GM19467 (cell line): Measurements from ENCODE around the gene SETD1B.
A peak's percentile ranks its signal among the peaks of the same experiment; 100 is the strongest.
"Not testable (repeated sequence)": the region's sequence is repeated elsewhere in the genome, so short reads cannot be mapped to it uniquely, and the experiment has no call there.

Source experiments
- ATAC-seq: cut with Tn5 transposase; IDR thresholded peaks from one replicate; pipeline ENCODE4 v1.9.1; 2021; ENCODE audit warnings: mild to moderate bottlenecking, moderate library complexity; ENCODE audit not compliant: unreplicated experiment

SETD1B gene

DNA sequence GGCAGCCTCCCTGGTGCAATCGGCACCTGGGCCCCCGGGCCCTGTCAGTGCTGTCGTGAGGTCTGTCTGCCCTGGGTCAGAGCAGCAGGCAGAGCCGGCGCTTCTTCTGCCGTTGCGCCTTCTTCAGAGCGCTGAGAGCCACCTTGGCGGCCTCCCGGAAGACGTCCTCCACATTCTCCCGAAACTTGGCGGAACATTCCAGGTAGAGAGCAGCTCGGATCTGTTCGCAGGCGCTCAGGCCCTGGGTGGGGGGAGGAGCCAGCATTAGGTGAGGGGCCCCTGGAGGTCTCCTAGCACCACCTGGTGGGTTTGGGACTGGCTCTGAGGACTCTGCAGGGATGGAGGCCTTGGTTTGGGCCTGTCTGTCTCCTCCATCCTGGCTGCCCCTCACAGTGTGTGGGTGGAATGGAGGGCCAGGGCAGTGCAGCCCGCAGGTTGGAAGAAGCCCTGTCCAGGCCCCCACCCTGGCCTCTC is 24.4 kb upstream of the SETD1B start:
- ATAC-seq, result no peak

DNA sequence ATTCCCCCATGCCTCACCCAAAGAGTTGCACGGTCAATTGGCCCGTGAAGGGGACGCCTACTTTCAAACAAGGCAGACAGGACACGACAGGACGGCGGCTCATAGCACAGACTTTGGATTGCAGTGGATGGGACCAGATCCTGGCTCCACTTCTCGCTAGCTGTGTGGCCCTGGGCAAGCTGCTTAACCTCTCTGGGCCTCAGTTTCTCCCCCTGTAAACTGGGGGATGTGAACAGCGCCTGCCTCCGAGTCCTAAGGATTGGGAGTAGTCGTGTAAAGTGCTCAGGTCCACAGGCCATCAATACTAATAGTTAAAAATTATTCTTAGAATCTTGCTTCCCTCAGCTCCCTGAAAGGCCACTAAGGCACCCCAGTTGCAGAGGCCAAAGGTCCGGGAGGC is 23.4 kb upstream of the SETD1B start:
- no peak for ATAC-seq

DNA sequence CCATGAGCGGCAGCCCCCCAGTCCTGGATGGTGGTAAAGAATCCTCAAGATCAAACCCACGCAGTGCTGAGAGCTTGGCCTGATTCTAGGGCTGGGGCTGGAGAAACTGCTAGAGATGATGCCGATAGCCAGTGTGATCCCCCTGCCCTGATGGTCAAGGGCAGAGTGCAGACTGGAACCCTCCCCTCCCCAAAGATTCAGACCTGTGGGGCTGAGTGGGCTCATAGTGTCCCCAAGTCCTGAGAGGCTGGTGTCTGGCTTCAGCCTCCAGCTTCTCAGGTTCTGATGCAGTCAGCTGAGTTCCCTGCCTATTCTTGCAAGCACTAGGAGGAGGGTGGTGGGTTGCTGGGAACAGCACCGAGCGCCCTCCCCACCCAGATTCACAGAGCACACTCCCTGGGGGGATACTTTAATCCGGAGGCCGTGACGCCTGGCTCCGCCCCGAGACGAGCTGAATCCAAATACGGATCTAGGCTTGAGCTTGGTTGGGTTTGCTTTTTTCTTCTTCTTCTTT is 22.3 kb upstream of the SETD1B start:
- ATAC-seq, result no peak

DNA sequence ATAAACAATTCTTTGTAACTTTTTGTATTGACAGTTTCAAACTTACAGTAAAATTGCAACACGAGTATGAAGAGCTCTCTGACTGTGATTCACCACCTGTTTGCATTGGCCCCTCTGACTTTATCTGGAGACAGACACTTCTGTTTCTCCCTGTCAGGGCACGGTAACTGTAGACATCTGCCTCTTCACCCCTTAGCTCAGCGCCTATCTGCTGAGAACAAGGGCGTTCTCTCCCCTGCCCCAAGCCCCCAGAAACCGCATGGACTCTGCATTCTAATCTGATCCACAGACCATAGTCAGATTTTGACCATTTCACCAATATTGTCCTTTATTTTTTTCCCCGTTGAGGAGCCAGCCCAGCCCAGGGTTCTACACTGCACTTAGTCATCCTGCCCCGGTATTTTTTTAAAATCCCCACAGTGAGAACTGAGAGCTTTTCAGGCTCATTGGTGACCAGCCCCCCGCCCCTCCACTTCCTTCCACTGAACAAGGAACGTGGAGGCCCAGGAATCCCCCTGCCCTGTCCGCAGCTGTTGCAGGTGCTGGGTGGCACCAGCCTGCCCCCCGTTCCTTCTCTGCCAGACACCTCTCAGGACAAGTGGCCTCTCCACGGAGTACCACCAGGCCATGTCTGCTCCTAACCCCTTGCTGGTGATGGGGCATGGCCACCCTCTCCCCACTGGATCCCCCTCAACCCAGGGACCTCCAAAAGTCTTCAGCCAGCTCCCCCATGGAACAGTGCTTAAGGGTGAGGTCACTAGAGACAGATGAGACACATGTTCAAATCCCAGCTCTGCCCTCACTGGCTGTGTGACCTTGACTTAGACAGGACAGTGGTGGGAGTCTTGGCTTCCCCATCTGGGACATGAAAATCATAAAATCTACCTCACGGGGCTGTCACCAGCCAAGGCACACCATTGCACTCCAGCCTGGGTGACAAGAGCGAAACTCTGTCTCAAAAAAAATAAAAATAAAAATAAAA is 21.5 kb upstream of the SETD1B start:
- ATAC-seq, result no peak

DNA sequence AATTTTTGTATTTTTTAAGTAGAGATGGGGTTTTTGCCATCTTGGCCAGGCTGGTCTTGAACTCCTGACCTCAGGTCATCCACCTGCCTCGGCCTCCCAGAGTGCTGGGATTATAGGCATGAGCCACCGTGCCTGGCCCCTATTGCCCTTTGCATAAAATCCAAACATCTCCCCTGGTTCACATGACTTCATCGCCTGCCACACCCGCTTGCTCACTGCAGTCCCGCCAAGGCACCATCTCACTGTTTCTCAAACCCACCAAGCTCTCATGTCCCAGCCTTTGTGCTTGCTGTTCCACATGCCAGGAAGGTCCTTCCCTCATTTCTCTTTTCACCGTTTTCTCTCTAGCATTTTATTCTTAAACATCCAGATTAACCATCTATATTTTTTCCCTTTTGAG is 20.0 kb upstream of the SETD1B start:
- no peak for ATAC-seq

DNA sequence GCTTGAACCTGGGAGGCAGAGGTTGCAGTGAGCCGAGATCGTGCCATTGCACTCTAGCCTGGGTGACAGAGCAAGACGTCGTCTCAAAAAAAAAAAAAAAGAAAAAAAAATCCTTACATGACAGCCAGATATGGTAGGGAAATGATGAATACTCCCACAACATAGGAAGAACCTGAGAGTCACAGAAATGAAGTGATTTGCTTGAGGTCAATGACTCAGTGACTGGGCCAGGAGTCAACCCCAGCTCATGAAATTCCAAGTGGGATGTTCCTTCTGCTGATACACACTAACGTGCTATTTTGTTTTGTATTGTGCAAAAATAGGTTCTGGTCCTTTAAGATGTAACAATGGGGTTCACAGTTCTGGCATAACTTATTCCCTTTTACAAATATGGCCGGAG is 19.3 kb upstream of the SETD1B start:
- no peak for ATAC-seq

DNA sequence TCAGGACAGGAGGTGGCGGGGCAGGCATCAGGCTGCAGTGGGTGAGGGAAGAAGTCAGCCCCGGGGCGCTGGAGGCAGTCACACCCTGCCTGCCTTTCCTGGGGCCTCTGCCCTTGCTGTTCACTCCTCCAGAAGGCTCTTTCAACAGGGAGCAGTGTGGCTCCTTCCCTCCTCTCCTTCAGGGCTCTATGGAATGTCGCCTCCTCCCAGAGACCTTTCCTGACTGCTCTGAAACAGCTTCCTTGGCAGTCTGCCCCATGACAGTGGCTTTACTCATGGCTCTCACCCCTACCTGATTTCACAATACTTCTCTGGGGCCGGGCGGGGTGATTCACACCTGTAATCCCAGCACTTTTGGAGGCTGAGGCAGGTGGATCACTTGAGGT is 17.4 kb upstream of the SETD1B start:
- ATAC-seq, result no peak

DNA sequence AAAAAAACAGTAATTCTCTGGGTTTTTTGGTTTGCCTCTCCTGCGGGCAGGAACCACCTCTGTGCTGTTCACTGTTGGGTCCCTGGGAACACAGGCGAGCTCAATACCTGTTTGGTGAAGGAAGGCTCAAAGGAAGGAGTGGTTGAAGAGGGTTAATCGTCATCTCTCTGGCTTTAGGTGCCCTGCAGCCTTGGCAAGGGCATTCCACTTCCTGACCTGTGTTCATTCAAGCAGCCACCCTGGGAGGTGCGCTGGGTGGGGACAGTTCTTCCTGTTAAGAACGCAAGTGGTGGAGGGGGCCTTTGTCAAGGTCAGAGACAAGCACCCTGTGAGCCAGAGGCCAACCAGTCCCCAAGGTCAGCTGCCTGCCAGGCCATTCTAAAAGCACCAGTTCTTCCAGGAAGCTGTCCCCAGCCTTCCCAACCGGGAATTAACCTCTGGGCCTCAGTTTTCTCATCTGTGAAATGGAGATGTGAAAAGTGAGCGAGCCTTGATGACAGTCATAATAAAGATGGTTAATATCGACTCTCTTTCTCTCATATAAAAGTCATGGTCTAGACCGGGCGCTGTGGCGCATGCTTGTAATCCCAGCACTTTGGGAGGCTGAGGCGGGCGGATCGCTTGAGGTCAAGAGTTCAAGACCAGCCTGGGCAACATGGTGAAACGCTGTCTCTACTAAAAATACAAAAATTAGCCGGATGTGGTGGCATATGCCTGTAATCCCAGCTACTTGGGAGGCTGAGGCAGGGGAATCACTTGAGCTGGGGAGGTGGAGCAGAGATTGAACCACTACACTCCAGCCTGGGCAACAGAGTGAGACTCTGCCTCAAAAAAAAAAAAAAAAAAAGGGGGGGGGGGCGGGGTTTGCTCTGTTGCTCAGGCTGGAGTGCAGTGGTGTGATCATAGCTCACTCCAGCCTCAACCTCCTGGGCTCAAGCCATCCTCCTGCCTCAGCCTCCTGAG is 16.5 kb upstream of the SETD1B start:
- ATAC-seq, result no peak

DNA sequence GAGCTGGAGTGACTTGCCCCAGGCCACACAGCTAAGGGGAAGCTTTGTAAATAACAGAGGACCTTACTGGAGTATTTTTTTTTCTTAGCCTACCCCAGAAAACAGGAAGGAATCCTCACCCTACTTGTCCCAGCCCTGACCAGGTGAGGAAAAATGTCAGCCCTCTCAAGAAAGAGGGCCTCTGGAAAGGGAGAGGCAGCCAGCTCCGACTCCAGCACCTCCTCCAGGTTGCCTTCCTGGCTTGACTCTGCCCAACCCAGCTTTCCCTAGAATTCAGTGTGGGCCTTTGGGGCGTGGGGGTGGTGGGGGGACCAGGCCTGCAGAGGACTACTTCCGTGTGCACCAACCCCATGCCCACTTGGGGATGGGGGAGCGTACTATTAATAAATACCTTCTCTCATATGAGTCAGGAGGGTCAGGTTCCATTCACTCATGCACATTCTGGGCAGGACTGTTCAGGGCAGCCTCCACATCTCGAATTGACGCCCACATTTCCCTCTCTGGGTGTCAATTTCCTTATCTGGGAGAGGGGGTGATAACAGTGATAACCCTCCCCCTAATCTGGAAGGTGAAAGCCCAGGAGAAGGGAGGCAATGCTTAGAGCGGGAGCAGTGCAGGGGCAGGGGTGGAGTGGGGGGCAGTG is 15.5 kb upstream of the SETD1B start:
- ATAC-seq, result no peak

DNA sequence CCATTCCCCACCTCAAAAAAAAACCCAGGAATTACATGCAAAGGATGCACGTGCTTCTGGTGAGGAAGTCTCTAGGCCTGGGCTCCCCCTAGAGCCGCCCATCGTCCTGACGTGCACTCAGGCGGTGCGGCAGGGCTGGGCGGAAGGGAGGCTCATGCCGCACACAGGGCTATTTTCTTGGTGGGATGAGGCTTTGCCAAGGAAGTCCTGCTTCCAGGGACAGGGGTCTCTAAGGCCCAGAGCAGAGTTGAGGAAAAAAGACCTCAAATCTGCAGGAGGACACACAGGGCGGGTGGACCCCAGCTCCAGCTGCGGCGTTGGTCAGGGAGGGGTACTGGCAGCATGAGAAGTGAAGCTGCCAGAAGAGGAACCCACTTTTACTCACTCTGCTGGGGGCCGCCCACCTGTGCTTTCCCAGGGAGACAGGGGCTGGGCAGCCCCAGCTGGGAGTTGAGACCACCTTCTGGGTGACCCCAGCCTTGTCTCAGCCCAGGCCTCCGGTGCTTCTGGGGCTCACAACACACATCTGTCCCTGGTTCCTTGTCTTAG is 14.5 kb upstream of the SETD1B start:
- ATAC-seq, result no peak

DNA sequence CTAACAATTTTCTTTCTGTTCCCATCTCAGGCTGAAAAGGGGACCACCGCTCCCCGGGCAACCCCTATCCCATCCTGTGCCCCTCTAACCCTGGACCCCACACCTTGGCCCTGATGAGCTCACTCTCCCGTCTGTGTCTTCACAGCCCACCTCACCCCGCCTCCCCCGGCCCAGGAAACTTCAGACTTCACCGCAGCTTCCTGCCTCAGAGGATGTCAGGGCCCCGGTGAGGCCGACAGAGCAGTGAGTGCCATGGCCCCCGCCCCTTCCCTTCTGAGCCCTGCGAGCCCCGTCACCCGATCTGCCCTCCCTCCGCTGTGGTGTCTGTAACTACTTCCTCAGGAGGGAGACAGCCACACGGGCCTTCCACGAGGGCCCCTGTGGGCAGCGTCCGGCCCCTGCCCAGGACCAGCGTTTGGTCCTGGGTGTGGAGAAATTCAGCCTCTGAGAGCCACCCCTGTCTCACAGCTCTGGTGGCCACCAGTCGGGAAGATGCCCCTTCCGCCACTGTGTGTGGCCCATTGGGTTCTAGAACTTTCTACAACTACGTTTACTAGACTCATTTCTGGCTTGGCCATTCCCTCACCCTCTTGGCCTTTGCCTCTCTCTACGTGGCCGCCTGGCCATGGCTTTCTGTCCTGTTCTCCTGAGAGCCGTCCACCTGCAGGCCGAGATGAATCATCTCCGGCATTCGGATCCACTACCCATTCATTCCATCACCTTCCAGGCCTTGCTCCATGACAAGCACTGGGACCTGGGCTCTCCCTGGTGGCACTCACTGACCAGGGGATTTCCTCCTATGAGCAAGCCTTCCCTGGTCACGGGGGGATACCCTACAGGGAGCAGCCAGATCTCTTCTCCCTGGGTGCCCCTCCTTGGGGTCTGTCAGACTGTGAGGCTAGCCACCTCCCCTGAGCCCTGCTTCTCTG is 13.7 kb upstream of the SETD1B start:
- ATAC-seq, result peak; percentile 38

DNA sequence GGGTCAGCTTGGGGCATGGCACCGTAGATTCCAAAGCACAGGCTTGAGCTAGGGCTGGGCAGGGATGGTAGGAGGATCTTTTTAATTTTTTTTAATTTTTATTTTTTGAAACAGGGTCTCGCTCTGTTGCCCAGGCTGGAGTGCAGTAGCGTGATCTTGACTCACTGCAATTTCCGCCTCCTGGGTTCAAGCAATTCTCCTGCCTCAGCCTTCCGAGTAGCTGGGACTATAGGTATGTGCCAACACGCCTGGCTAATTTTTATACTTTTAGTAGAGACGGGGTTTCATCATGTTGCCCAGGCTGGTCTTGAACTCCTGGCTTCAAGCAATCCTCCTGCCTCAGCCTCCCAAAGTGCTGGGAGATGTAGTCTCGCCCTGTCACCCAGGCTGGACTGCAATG is 13.0 kb upstream of the SETD1B start:
- ATAC-seq, result not testable (repeated sequence)

DNA sequence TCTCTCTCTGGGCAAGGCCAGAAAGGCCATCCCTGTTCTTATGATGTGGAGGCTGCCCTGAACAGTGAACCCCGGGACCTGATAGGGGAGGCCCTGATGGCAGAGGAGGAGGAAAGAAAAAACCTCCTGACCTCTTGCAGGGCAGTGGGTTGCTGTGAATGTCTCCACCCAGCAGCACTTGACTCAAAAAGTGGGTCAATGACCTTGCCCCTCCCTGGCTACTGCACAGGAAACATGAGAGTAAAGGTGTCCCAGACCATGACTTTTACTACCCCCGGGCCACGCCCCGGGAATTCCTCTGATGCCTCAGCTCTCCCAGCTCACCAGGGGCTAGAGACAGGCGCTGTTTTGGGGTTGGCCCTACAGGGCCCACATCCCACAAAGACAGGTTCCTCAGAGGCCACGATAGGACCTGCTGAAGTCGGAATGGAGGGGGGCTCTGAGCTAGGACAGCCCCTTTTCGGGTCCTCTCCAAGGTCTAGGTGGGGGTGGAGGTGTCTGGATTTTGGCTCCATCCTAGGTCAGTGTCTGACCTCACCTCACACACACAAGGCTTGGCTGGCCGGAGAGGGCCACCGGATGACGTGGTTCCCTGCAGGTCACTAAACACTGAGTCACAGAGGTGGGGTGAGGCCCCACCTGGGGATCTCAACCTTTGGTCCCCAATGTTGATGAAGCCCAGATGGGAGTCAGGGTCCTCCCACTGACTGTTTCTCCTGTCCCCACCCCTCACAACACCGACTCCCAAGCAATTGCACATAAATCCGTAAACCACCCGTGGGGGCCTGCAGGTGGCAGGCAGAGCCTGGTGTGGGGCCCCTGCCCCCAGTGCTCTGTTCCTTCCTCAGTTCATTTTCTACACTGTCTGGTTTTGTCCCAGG is 11.9 kb upstream of the SETD1B start:
- ATAC-seq, result no peak

DNA sequence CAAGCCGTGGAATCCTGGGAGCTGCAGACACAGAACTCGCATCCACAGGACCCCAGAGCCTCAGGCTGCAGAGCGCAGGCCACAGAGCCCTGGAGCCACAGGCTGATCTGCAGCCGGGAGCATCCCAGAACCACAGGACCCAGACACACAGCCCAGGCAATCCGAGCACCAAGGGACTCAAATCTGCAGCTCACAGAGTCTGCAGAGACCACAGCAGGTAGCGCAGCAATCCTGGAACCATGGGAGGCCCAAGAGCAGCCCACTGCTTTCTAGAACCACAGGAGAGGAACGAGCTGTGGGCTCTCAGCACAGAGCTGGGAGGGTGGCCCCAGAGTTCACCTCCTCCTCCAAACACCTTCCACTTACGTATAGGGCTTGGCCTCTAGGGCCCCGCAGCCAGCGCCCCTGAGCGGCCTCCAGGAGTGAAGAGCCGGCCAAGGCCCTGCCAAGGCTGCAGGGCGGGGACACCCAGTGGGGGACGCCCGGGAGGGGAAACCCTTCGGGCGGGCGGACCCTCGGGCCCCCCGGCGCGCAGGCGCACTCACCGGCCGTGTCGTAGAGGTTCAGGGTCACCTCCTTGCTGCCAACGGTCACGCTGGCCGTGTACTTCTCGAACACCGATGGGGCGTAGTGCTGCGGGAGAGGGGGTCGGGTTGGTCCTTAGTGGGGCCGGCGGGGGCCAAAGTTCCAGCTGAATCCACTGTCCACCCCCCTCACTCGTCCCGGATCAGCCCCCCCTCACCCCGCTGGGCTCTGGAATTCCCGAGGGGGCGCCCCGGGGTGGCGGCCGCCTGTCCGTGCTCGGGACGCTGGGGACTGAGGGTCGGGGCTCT is 11.0 kb upstream of the SETD1B start:
- ATAC-seq, result no peak

DNA sequence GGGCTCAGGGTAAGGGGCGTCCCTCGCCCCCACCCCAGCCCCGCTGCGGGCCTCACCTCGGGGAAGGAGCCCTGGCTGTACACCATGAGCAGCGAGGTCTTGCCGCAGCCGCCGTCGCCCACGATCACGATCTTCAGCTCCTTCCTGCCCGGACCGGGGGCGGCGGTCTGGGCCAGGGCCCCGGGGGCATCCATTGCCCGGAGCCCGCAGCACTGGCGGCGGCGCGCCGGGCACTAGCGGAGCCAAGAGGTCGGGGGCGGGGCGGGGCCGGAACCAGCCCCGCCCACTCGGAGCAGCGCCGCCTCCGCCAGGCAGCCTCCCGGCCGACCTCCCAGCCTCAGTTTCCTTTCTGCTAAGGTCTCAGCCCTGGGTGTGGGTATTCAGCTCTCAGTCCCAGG is 10.4 kb upstream of the SETD1B start, which contains the start of gene RHOF:
Gene RHOF (minus strand): TSS at position 249 of the 398 bp plus-strand sequence. CDS start 55 bp downstream, at position 194.
- no peak for ATAC-seq

DNA sequence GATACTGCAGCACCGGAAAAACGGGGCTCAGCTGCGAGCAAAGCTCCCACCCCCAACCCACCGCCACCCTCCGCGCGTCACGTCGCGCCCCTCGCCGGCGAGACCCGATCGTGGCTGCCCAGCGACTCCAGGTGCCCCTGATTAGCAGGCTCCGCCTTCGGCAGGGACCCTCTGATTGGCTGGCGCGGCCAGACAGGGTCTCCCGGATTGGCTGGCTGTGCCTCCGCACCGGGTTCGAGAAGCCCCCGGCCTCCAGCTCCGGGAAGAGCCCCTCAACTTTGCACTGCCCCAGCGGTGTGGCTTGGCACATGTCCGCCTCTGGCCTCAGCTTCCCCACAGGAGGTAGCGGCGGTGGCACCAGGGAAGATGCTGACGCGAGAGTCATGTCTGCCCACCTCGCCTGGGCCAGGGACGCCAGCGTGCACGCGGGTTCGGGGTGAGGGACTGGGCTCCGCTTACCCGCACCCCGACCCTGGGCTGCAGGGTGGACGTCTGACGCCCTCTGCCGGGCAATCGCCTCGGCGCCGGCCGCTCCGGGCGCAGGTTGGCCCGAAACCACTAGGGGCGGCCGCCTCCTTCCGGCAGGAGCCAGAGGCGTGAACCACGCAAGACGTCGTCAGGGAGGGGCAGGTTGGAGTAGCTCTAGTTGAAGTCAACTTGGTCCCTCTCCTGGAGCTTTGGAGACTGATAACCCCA is 9.8 kb upstream of the SETD1B start:
- ATAC-seq, result peak; percentile 47

DNA sequence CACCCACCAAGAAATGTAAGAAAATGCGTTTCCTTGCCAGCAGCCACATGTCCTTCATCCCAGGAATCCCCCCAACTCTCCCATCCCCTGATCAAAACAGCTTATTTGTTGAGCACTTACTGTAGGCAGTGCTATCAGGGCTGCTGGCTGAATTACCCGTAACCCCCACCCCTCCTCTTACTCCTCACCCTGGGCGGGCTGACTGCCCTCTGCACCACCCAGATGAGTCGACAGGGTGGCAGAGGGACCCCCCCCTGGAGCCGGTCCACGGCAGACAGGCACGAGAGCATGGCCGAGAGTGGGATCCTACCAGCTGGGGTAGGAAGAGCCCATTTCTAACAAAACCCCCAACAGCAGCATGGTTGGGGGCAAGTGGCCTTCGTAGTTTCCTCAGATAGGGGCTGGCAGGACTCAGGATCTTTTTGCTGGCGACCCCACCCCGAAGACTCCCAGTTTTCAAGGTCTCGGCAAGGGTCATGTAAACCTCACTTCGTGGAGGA is 9.2 kb upstream of the SETD1B start:
- ATAC-seq, result no peak
